Nephron progenitor cell (in vitro differentiated cells): ENCODE results near the gene CCDC170.

ENCODE experiments used
- DNase-seq: peaks from one replicate; pipeline ENCODE4 v3.0.0; 2021
- H3K27ac Mint-ChIP-seq: 2 replicates; pipeline ENCODE4 v1.8.0; 2021; ENCODE audit warnings: mild to moderate bottlenecking, moderate library complexity, mixed read lengths
- H3K27me3 Mint-ChIP-seq: 2 replicates; pipeline ENCODE4 v1.8.0; 2021; ENCODE audit warnings: mild to moderate bottlenecking, low read depth, mixed read lengths; ENCODE audit not compliant: poor library complexity
- H3K36me3 Mint-ChIP-seq: 2 replicates; pipeline ENCODE4 v1.8.0; 2021; ENCODE audit warnings: low read depth, mixed read lengths
- H3K4me1 Mint-ChIP-seq: 2 replicates; pipeline ENCODE4 v1.8.0; 2021; ENCODE audit warnings: mixed read lengths
- H3K4me3 Mint-ChIP-seq: 2 replicates; pipeline ENCODE4 v1.8.0; 2021; ENCODE audit warnings: mild to moderate bottlenecking, moderate library complexity, mixed read lengths
- H3K9me3 Mint-ChIP-seq: 2 replicates; pipeline ENCODE4 v1.8.0; 2021; ENCODE audit warnings: mild to moderate bottlenecking, moderate library complexity, mixed read lengths
- TF ChIP-seq, protein P1 (sequence below): fragments of 200-600 bp; sonication (generic); IDR thresholded peaks from 2 replicates; pipeline ENCODE4 v1.5.0; 2021; ENCODE audit warnings: antibody characterized with exemption

Gene CCDC170

DNA sequence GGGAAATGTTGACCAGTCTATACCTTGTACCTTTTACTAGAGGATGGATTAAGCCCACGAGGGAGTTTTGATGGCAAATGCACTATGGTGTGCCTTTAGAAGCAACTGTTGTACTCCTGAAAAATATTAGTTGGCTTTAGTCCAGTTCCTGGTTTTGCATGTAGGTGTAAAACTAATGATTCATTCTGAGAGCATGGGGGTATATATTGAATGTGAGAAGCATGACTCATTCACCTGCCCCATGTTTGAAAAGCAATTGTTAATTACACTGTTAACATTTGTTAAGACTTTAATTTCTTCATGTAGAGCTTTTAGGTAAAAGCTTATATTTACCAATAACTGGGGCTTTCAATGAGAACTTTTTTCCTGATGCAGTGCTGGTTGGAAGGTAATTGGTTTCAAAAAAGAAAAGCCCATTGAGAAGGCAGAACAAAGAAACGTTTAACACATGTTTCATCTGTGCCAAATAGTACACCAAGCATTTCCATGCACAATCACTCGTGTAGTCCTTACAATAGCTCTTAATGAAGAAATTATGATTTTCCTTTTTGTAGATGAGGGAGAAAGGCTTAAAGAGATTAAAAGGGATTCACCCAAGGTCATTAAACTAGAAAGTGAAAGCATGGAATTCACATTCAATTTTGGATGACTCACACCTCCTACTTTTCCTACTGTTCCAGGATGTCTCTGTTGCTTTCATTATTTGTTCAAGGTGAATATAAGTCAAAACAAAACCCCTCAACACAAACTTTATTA, 134.1 kb downstream of the CCDC170 start:
- H3K27me3 Mint-ChIP-seq = no peaks in the 10 kb centered on the region
- no peak overlapping the region for H3K4me3 Mint-ChIP-seq
- H3K9me3 Mint-ChIP-seq = no peaks in the 10 kb centered on the region
- TF ChIP-seq, protein P1, sequence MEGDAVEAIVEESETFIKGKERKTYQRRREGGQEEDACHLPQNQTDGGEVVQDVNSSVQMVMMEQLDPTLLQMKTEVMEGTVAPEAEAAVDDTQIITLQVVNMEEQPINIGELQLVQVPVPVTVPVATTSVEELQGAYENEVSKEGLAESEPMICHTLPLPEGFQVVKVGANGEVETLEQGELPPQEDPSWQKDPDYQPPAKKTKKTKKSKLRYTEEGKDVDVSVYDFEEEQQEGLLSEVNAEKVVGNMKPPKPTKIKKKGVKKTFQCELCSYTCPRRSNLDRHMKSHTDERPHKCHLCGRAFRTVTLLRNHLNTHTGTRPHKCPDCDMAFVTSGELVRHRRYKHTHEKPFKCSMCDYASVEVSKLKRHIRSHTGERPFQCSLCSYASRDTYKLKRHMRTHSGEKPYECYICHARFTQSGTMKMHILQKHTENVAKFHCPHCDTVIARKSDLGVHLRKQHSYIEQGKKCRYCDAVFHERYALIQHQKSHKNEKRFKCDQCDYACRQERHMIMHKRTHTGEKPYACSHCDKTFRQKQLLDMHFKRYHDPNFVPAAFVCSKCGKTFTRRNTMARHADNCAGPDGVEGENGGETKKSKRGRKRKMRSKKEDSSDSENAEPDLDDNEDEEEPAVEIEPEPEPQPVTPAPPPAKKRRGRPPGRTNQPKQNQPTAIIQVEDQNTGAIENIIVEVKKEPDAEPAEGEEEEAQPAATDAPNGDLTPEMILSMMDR = no peak
- DNase-seq = no peak
- H3K4me1 Mint-ChIP-seq = no peaks in the 10 kb centered on the region
- no peaks in the 10 kb centered on the region for H3K36me3 Mint-ChIP-seq
- H3K27ac Mint-ChIP-seq = no peak overlapping the region

DNA sequence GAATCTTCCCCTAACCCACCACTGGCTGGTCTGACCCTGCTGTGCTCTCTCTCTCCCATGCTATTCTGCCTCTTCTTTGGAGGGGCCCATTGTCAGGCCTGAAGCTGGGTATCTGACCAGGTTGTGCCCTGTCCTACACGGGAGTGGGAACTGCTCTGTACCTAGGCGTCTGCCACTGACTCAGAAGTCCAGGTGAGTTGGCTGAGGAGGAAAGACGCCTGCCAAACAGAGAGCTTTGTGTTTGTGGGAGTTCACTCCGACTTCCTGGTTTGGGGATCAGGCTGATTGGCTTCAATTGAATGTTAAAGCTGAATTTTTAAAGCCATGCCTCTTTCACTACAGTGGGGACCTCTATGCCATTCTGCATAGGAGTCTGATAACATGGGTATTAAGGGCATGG, 136.0 kb downstream of the CCDC170 start:
- Mint-ChIP-seq H3K4me3 (no peak overlapping the region), H3K36me3 (no peaks in the 10 kb centered on the region), H3K27me3 (no peaks in the 10 kb centered on the region), H3K9me3 (no peaks in the 10 kb centered on the region), H3K4me1 (no peaks in the 10 kb centered on the region), H3K27ac (no peak overlapping the region)
- no peak for DNase-seq
- TF ChIP-seq, protein P1 = no peak

DNA sequence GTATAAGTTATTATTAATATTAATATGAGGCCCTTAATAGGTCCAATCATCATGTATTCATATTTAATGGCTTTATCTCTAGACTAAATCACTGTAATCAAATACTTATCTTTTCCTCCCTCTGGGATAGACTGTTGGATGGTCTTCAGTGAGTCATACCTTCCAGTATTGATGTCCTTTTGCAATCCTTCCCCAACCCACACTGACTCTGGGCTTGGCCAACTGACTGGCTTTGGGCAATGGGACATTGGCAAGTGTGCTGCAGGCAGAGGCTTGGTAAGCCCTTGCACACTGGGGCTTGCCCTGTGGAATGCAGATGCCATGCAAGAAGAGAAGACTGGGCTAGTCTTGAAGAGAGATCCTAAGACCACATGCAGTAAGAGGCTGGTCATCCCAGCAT, 136.6 kb downstream of the CCDC170 start:
- no peaks in the 10 kb centered on the region for H3K27me3 Mint-ChIP-seq
- no peaks in the 10 kb centered on the region for H3K36me3 Mint-ChIP-seq
- H3K9me3 Mint-ChIP-seq = no peaks in the 10 kb centered on the region
- no peak overlapping the region for H3K27ac Mint-ChIP-seq
- TF ChIP-seq, protein P1 = no peak
- DNase-seq = no peak
- no peak overlapping the region for H3K4me3 Mint-ChIP-seq
- H3K4me1 Mint-ChIP-seq = no peaks in the 10 kb centered on the region

DNA sequence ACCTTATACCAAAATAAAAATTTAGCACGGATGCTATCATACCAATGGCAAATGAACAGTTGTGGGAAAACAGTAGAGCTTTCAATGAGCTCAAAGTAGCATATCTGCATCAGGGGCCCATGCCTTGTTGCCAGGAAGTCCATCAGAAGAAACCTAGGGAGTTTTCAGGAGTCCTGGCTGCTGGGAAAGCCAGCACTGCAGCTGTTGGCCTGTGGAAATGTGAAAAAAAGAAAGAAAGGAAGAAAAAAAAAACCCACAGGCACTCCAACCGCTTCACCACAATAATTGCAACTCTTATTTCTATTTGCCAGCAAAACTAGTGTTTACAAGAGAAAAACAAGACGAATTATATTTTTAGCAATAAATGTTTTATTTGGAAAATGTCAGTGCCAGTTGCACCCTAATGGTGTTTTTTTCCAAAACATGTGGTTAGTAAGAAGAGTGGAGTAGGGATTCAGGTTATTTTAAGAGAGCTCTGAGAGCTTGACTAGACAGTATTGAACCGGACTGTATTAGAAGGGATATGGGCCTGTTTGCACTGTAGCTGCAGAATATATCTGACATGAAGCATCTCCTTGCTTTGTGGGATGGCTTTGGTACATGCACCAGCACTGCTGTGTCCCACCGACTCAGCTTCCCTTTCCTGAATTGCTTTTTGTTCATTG, 137.3 kb downstream of the CCDC170 start:
- Mint-ChIP-seq H3K4me1 (no peaks in the 10 kb centered on the region), H3K36me3 (no peaks in the 10 kb centered on the region), H3K4me3 (no peak overlapping the region), H3K9me3 (no peaks in the 10 kb centered on the region), H3K27ac (no peak overlapping the region), H3K27me3 (no peaks in the 10 kb centered on the region)
- TF ChIP-seq, protein P1 = no peak
- DNase-seq = no peak

DNA sequence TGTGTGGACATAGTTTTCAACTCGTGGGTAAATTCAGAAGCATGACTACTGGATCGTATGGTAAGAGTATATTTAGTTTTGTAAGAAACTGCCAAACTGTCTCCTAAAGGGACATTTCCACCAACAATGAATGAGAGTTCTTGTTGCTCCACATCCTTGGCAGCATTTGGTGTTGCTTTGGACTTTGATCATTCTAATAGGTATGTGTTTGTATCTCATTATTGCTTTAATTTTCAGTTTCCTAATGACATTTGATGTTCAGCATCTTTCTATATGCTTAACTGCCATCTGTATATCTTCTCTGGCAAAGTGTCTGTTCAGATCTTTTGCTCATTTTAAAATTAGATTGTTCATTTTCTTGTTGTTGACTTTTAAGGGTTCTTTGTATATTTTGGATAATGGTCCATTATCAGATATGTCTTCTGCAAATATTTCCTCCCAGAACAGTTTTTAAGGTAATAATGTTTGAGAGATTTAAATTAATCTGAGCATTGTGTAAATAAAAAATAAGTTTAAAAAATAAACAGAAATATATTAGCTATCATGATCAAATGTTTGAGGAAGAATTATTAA, 138.7 kb downstream of the CCDC170 start:
- TF ChIP-seq, protein P1 = no peak
- H3K36me3 Mint-ChIP-seq = no peaks in the 10 kb centered on the region
- no peaks in the 10 kb centered on the region for H3K9me3 Mint-ChIP-seq
- no peak for DNase-seq
- H3K4me3 Mint-ChIP-seq = no peak overlapping the region
- no peaks in the 10 kb centered on the region for H3K4me1 Mint-ChIP-seq
- H3K27ac Mint-ChIP-seq = no peak overlapping the region
- H3K27me3 Mint-ChIP-seq = no peaks in the 10 kb centered on the region
